ENCODE measurements around the gene TAF7. TPM values are rescaled to one million over a fixed set of nuclear protein-coding genes. Genes with fewer than 3 reads are reported as not detected.

Gene TAF7
- total RNA-seq, 1 experiment from 2014 or later: 90.3 TPM

GRCh38 chr5:141272906-141273305, 47.7 kb downstream of the TAF7 start:
- H3K23ac ChIP-seq (ENCODE audit: insufficient read length, low read depth, low read length): no peak overlapping the region
- no peak overlapping the region for H2BK5ac ChIP-seq (ENCODE audit: insufficient read length, low read length)
- H3K9me3 ChIP-seq (ENCODE audit: control insufficient read depth, low read depth, low read length): peaks cover 20% of the 10 kb centered on the region
- no peak overlapping the region for H4K8ac ChIP-seq (replicated peaks; ENCODE audit: insufficient read length, low read depth, low read length)
- no peak overlapping the region for H2BK120ac ChIP-seq (ENCODE audit: low read depth, low read length, poor library complexity, severe bottlenecking)
- no CpG with 5 or more reads among the region's 3 CpGs for WGBS (ENCODE audit: extremely low coverage, insufficient read length, low lambda C conversion rate)
- Mint-ChIP-seq H3K36me3 (ENCODE audit: insufficient read depth in 1 of 3, low read depth in 3 of 3) (peaks cover 5 to 23% (median 9%) of the 10 kb centered on the region in 3 experiments), H3K4me3 (no peak overlapping the region), H3K4me1 (no peaks in the 10 kb centered on the region), H3K9me3 (peaks cover 45 to 70% of the 10 kb centered on the region in 2 experiments), H3K27ac (no peak overlapping the region), H3K27me3 (ENCODE audit: low read depth) (no peaks in the 10 kb centered on the region; the same call in 1 of the 2 replicates)
- no peaks in the 10 kb centered on the region for H4K20me1 ChIP-seq (ENCODE audit: control insufficient read depth, insufficient read depth, insufficient read length)
- H3K4me2 ChIP-seq (ENCODE audit: insufficient read depth, insufficient read length, low read length): no peak overlapping the region
- TF ChIP-seq CTCF (conservative IDR thresholded peaks at IDR 0.05): peak; percentile 66
- no peak overlapping the region for H4K91ac ChIP-seq (ENCODE audit: insufficient read length, low read depth, low read length)
- H3K79me2 ChIP-seq (ENCODE audit: insufficient read depth, low read length): no peaks in the 10 kb centered on the region
- no peaks in the 10 kb centered on the region for H3K27me3 ChIP-seq (ENCODE audit: insufficient read depth, low read length)
- no peak overlapping the region for H2BK20ac ChIP-seq (ENCODE audit: low read depth, low read length, poor library complexity, severe bottlenecking)
- H2BK12ac ChIP-seq (ENCODE audit: insufficient read length, low read depth, low read length): no peak overlapping the region
- no peak overlapping the region for H3K56ac ChIP-seq (ENCODE audit: insufficient read length, low read depth, low read length)
- peak; percentile 35 for DNase-seq
- no peak overlapping the region for H3K14ac ChIP-seq (ENCODE audit: insufficient read depth, low read length)
- H3K4ac ChIP-seq (ENCODE audit: low read depth, low read length): no peak overlapping the region
- no peaks in the 10 kb centered on the region for H3K79me1 ChIP-seq (ENCODE audit: insufficient read depth, low read depth, low read length, poor library complexity, severe bottlenecking)
- no peaks in the 10 kb centered on the region for H3K23me2 ChIP-seq (ENCODE audit: insufficient read length, low read depth, low read length, poor library complexity, severe bottlenecking)
- H2AK5ac ChIP-seq (ENCODE audit: insufficient read length, low read length): no peak overlapping the region
- no peak overlapping the region for H2BK15ac ChIP-seq (ENCODE audit: low read depth, low read length)
- H3K18ac ChIP-seq (ENCODE audit: insufficient read length, low read depth, low read length): no peak overlapping the region
- H3T11ph ChIP-seq (ENCODE audit: low read length): no peak overlapping the region
- no peak overlapping the region for H2AFZ ChIP-seq (ENCODE audit: low read length)
- H4K5ac ChIP-seq (ENCODE audit: insufficient read length, low read depth, low read length): no peak overlapping the region
- H3K9ac ChIP-seq (ENCODE audit: extremely low read depth, insufficient read length, low read length): no peak overlapping the region
- no peaks in the 10 kb centered on the region for H3K4me1 ChIP-seq (ENCODE audit: insufficient read depth, low read length)
- H3K27ac ChIP-seq (ENCODE audit: insufficient read length, low read depth, low read length): no peak overlapping the region

Data from H9 (cell line).